ENCODE results near the gene TEPSIN. TPM values are rescaled to one million over a fixed set of nuclear protein-coding genes. Genes with fewer than 3 reads are reported as not detected.

TEPSIN gene
- total and polyA plus RNA-seq, 2 donors (not counting 1 experiment from before 2014, with no cell fraction given), result 5.6 to 11.2 TPM

- no peaks in the 10 kb centered on the region for H3K27me3 ChIP-seq (ENCODE audit: control insufficient read depth, insufficient read depth, low read length)
- H3K27ac ChIP-seq (ENCODE audit: insufficient read depth, low read length), result peak overlapping the region; percentile 16
- DNase-seq (ENCODE audit: low read depth in 2 of 2), result peak; percentile 37 to 61
- no peak overlapping the region for H3K9ac ChIP-seq (ENCODE audit: insufficient read depth, low read length)
- no peaks in the 10 kb centered on the region for H4K20me1 ChIP-seq (ENCODE audit: control insufficient read depth, extremely low read depth, insufficient read depth, low read length)
- no peak overlapping the region for H3K4me3 ChIP-seq (replicated peaks in 1 of 4; ENCODE audit: control extremely low read depth in 1 of 4, insufficient read depth in 1 of 4, low read depth in 3 of 4, low read length in 4 of 4)
- no peak overlapping the region for H2AFZ ChIP-seq (ENCODE audit: low read length)
- peaks cover 6% of the 10 kb centered on the region for H3K79me2 ChIP-seq (ENCODE audit: control insufficient read depth, insufficient read depth, low read length)
- peak overlapping the region; percentile 51 for H3K4me2 ChIP-seq (ENCODE audit: extremely low read depth, insufficient read depth, low read length)
- no peaks in the 10 kb centered on the region for H3K4me1 ChIP-seq (ENCODE audit: control insufficient read depth, extremely low read depth, insufficient read depth, low read length)
- no peaks in the 10 kb centered on the region for H3K9me3 ChIP-seq (ENCODE audit: control insufficient read depth, insufficient read depth, low read depth, low read length)
- TF ChIP-seq CTCF (conservative IDR thresholded peaks at IDR 0.05 in 1 of 2, IDR thresholded peaks at IDR 0.05 in 1 of 2; ENCODE audit: low read depth in 1 of 2, low read length in 2 of 2) (no peak), EZH2 (IDR thresholded peaks at IDR 0.05; ENCODE audit: low read length, missing control alignments) (no peak)
- peaks cover 24% of the 10 kb centered on the region for H3K36me3 ChIP-seq (ENCODE audit: control insufficient read depth, insufficient read depth, low read length)
Observed at GRCh38 chr17:81256616-81257015, 17.8 kb upstream of the TEPSIN start.

GRCh38 chr17:81254955-81255717 lies 16.3 kb upstream of the TEPSIN start:
- H4K20me1 ChIP-seq (ENCODE audit: control insufficient read depth, extremely low read depth, insufficient read depth, low read length), result no peaks in the 10 kb centered on the region
- TF ChIP-seq EZH2 (IDR thresholded peaks at IDR 0.05; ENCODE audit: low read length, missing control alignments) (no peak), CTCF (conservative IDR thresholded peaks at IDR 0.05 in 1 of 2, IDR thresholded peaks at IDR 0.05 in 1 of 2; ENCODE audit: low read depth in 1 of 2, low read length in 2 of 2) (peak; percentile 56 to 81)
- DNase-seq (ENCODE audit: low read depth in 2 of 2), result peak; percentile 77 to 91
- peaks cover 21% of the 10 kb centered on the region for H3K36me3 ChIP-seq (ENCODE audit: control insufficient read depth, insufficient read depth, low read length)
- no peaks in the 10 kb centered on the region for H3K27me3 ChIP-seq (ENCODE audit: control insufficient read depth, insufficient read depth, low read length)
- no peaks in the 10 kb centered on the region for H3K9me3 ChIP-seq (ENCODE audit: control insufficient read depth, insufficient read depth, low read depth, low read length)
- H3K4me2 ChIP-seq (ENCODE audit: extremely low read depth, insufficient read depth, low read length), result peak overlapping the region; percentile 78
- H3K4me1 ChIP-seq (ENCODE audit: control insufficient read depth, extremely low read depth, insufficient read depth, low read length), result no peaks in the 10 kb centered on the region
- H2AFZ ChIP-seq (ENCODE audit: low read length), result no peak overlapping the region
- H3K9ac ChIP-seq (ENCODE audit: insufficient read depth, low read length), result no peak overlapping the region
- H3K4me3 ChIP-seq (replicated peaks in 1 of 4; ENCODE audit: control extremely low read depth in 1 of 4, insufficient read depth in 1 of 4, low read depth in 3 of 4, low read length in 4 of 4), result peak overlapping the region in 2 of 4 experiments; percentile 17 to 23
- H3K79me2 ChIP-seq (ENCODE audit: control insufficient read depth, insufficient read depth, low read length), result peaks cover 6% of the 10 kb centered on the region
- no peak overlapping the region for H3K27ac ChIP-seq (ENCODE audit: insufficient read depth, low read length)

GRCh38 chr17:81253358-81254131 lies 14.7 kb upstream of the TEPSIN start:
- Histone ChIP-seq H3K27me3 (ENCODE audit: control insufficient read depth, insufficient read depth, low read length) (no peaks in the 10 kb centered on the region), H3K4me1 (ENCODE audit: control insufficient read depth, extremely low read depth, insufficient read depth, low read length) (no peaks in the 10 kb centered on the region), H3K36me3 (ENCODE audit: control insufficient read depth, insufficient read depth, low read length) (peaks cover 12% of the 10 kb centered on the region), H2AFZ (ENCODE audit: low read length) (no peak overlapping the region), H3K79me2 (ENCODE audit: control insufficient read depth, insufficient read depth, low read length) (peaks cover 6% of the 10 kb centered on the region), H3K9me3 (ENCODE audit: control insufficient read depth, insufficient read depth, low read depth, low read length) (no peaks in the 10 kb centered on the region), H4K20me1 (ENCODE audit: control insufficient read depth, extremely low read depth, insufficient read depth, low read length) (no peaks in the 10 kb centered on the region), H3K9ac (ENCODE audit: insufficient read depth, low read length) (no peak overlapping the region), H3K4me2 (ENCODE audit: extremely low read depth, insufficient read depth, low read length) (no peak overlapping the region), H3K27ac (ENCODE audit: insufficient read depth, low read length) (no peak overlapping the region), H3K4me3 (replicated peaks in 1 of 4; ENCODE audit: control extremely low read depth in 1 of 4, insufficient read depth in 1 of 4, low read depth in 3 of 4, low read length in 4 of 4) (no peak overlapping the region)
- TF ChIP-seq EZH2 (IDR thresholded peaks at IDR 0.05; ENCODE audit: low read length, missing control alignments), result no peak
- peak; percentile 64 to 65 for TF ChIP-seq CTCF (conservative IDR thresholded peaks at IDR 0.05 in 1 of 2, IDR thresholded peaks at IDR 0.05 in 1 of 2; ENCODE audit: low read depth in 1 of 2, low read length in 2 of 2)
- peak; percentile 10 to 40 for DNase-seq (ENCODE audit: low read depth in 2 of 2)

All from fibroblast of lung (primary cell).